Tibial nerve (tissue), 3 donors: Measurements from ENCODE around the gene MBP.

ENCODE experiments used
- CTCF ChIP-seq, 5 experiments: fragments of 200-600 bp in 3 of 5; fragments of 450-650 bp in 2 of 5; sonication (generic) in 3 of 5; IDR thresholded peaks; one replicate each; pipeline ENCODE4 v1.5.1; 2016 to 2019; ENCODE audit warnings: antibody characterized with exemption in 5 of 5, mild to moderate bottlenecking in 3 of 5, moderate library complexity in 2 of 5
- POLR2A ChIP-seq, 2 donors: fragments of 450-650 bp; IDR thresholded peaks; one replicate each; pipeline ENCODE4 v1.6.1; 2017; ENCODE audit warnings: antibody characterized with exemption in 2 of 2, mild to moderate bottlenecking in 2 of 2, moderate library complexity in 2 of 2

GRCh38 chr18:77012120-77012519 is 120.5 kb downstream of the MBP start:
- TF ChIP-seq CTCF (IDR thresholded peaks at IDR 0.05) (no peak), POLR2A (IDR thresholded peaks at IDR 0.05) (no peak)
